Activated T-helper 2 cell treated with anti-CD3 and anti-CD28 coated beads, Interferon-gamma antibody, Interleukin-2, Interleukin-4, amounts not matched to agents 10 μg/mL and 5 μg/mL and 100 μg/mL, durations not matched to agents 14 hours and 24 hours and 36 hours (primary cell): ENCODE data around the gene RHOD. TPM values are rescaled to one million over a fixed set of nuclear protein-coding genes. Genes with fewer than 3 reads are reported as not detected.
A peak's percentile ranks its signal among the peaks of the same experiment; 100 is the strongest.

ENCODE experiments used
- DNase-seq: peaks from one replicate; pipeline ENCODE4 v3.0.0; 2021; ENCODE audit warnings: low spot score
- H3K27ac Mint-ChIP-seq: one replicate; pipeline ENCODE4 v1.8.0; 2021; ENCODE audit warnings: mixed read lengths
- H3K27me3 Mint-ChIP-seq: one replicate; pipeline ENCODE4 v1.8.0; 2021; ENCODE audit warnings: low read depth, mixed read lengths
- H3K36me3 Mint-ChIP-seq: one replicate; pipeline ENCODE4 v1.8.0; 2021; ENCODE audit warnings: low read depth, mixed read lengths
- H3K4me1 Mint-ChIP-seq: one replicate; pipeline ENCODE4 v1.8.0; 2021; ENCODE audit warnings: low read depth, mixed read lengths
- H3K4me3 Mint-ChIP-seq: one replicate; pipeline ENCODE4 v1.8.0; 2021; ENCODE audit warnings: low read depth, mild to moderate bottlenecking, moderate library complexity, mixed read lengths
- H3K9me3 Mint-ChIP-seq: one replicate; pipeline ENCODE4 v1.8.0; 2021; ENCODE audit warnings: mixed read lengths
- intact Hi-C: fragments of 100-400 bp; cut with micrococcal nuclease; formaldehyde crosslinking; loops from one replicate; pipeline ENCODE4 v1.15.1; 2023
- total RNA-seq: library from RNA; stranded (reverse); gene quantifications from 2 replicates; pipeline ENCODE4 v1.2.3, GENCODE V29; 2022

Gene RHOD
- total RNA-seq, 1 donor from 2014 or later: 0.30 TPM

DNA sequence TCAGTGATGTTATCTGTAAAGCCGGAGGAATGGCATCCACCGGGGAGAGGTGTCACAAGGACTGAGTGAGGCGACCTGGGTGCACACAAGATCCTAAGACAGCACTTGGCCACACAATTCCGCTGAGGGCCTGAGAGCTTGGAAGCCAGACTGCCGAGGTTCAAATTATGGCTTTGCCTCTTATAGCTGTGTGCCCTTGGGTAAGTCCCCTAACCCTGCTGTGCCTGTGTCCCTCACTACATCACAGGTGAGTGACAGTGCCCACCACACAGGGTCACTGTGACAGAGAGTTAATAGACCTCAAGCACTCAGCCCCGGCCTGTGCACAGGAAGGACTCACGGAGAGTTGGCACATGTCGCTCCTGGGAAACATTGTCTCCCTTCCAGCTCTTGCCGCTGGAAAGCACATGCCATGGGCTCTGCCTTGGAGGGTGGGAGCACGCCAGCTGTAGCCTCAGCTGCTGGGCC lies 592 bp downstream of the RHOD start:
- no peak overlapping the region for H3K27ac Mint-ChIP-seq
- no peak for DNase-seq
- H3K9me3 Mint-ChIP-seq: no peaks in the 10 kb centered on the region
- H3K4me1 Mint-ChIP-seq: peaks cover 11% of the 10 kb centered on the region
- no peak overlapping the region for H3K4me3 Mint-ChIP-seq
- intact Hi-C loops: no loop called here
- peaks cover 10% of the 10 kb centered on the region for H3K27me3 Mint-ChIP-seq
- H3K36me3 Mint-ChIP-seq: no peaks in the 10 kb centered on the region

- intact Hi-C loops: no loop called here
- no peaks in the 10 kb centered on the region for H3K36me3 Mint-ChIP-seq
- peaks cover 11% of the 10 kb centered on the region for H3K4me1 Mint-ChIP-seq
- DNase-seq: no peak
- H3K4me3 Mint-ChIP-seq: no peak overlapping the region
- H3K27me3 Mint-ChIP-seq: peaks cover 6% of the 10 kb centered on the region
- H3K27ac Mint-ChIP-seq: no peak overlapping the region
- H3K9me3 Mint-ChIP-seq: no peaks in the 10 kb centered on the region
These were observed 1.9 kb downstream of the RHOD start for GRCh38 chr11:67058506-67058905.

DNA sequence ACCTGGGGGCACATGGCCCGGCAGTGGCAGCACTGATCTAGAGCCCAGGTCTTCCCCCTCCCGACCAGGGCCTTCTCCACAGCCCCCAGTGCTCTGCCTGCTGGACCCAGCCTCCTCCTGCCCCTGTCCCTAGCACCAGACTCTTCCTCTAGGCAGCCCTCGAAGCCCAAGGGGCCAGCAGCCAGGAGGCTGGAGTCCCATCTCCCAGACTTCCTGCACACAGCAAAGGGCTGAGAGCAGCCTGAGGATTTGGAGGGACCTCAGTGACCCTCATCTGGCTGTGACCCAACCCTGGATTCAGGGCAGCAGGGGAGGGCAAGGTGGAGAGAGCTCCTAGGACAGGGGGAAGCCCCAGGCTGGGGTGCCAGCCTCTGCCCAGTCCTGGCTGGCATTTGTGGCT lies 3.0 kb downstream of the RHOD start:
- H3K9me3 Mint-ChIP-seq: no peaks in the 10 kb centered on the region
- H3K27ac Mint-ChIP-seq: no peak overlapping the region
- DNase-seq: no peak
- H3K4me1 Mint-ChIP-seq: peaks cover 10% of the 10 kb centered on the region
- H3K27me3 Mint-ChIP-seq: peaks cover 6% of the 10 kb centered on the region
- H3K4me3 Mint-ChIP-seq: no peak overlapping the region
- intact Hi-C loops: no loop called here
- no peaks in the 10 kb centered on the region for H3K36me3 Mint-ChIP-seq

DNA sequence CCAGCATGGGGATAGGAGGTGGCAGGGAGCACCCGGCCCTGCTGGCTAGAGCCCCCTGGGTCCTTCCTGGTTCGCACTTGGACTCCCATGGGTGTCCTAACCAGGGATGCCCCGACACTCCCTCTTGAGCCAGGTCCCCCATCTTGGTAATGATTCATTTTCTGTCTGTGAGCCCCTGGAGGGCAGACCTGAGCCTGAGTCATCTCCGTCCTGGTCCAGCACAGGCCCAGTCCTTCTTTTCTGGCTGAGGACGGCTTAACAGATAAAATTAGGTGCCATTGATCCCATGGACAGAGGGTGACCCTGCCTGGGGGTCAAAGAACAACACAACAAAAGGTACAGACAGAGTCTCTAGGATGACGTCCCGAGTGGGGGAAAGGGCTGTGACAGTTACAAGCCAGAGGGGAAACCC lies 3.5 kb downstream of the RHOD start:
- Mint-ChIP-seq H3K4me1 (peaks cover 6% of the 10 kb centered on the region), H3K27me3 (peaks cover 6% of the 10 kb centered on the region), H3K4me3 (no peak overlapping the region), H3K9me3 (no peaks in the 10 kb centered on the region), H3K36me3 (no peaks in the 10 kb centered on the region), H3K27ac (no peak overlapping the region)
- no peak for DNase-seq
- intact Hi-C loops: no loop called here

DNA sequence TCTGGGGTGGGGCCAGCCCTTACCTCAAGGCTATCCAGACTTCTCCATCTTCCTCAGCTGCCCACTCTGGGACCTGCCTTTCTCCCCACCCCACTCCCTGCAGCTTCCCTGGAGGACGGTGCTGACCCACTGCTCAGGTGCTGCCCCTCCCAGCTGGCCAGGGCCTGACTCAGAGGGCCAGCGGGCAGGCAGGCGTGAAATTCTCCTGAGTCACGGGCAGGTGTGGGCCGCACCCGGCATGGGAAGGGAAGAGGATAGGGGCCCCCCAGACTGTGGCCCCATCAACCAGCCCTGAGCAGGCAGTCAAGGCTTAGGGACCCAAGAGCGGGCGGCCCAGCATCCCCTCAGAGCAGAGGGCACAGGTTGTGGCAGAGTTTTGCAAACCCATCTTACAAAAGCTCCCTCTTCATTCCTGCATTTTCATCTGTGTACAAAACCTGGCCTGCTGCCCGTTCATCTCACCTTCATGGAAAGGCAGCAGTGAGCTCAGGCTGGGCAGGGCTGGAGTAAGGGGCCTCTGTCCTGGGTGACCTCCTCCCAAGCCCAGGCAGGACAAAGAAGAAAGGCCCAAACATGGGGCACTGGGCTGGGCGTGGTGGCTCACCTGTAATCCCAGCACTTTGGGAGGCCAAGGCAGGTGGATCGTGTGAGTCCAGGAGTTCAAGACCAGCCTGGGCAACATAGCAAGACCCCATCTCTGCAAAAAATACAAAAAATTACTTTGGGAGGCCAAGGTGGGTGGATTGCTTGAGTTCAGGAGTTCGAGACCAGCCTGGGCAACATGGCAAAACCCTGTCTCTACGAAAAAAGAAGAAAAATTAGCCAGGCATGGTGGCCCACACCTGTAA lies 6.1 kb downstream of the RHOD start:
- H3K9me3 Mint-ChIP-seq: no peaks in the 10 kb centered on the region
- H3K36me3 Mint-ChIP-seq: no peaks in the 10 kb centered on the region
- H3K4me3 Mint-ChIP-seq: no peak overlapping the region
- intact Hi-C loops: no loop called here
- H3K27me3 Mint-ChIP-seq: no peaks in the 10 kb centered on the region
- H3K4me1 Mint-ChIP-seq: no peaks in the 10 kb centered on the region
- DNase-seq: no peak
- no peak overlapping the region for H3K27ac Mint-ChIP-seq

- no peak for DNase-seq
- Mint-ChIP-seq H3K9me3 (no peaks in the 10 kb centered on the region), H3K36me3 (no peaks in the 10 kb centered on the region), H3K4me1 (no peaks in the 10 kb centered on the region), H3K4me3 (no peak overlapping the region), H3K27ac (no peak overlapping the region), H3K27me3 (peaks cover 8% of the 10 kb centered on the region)
- intact Hi-C loops: no loop called here
These were observed 9.7 kb downstream of the RHOD start for GRCh38 chr11:67066333-67066709.

DNA sequence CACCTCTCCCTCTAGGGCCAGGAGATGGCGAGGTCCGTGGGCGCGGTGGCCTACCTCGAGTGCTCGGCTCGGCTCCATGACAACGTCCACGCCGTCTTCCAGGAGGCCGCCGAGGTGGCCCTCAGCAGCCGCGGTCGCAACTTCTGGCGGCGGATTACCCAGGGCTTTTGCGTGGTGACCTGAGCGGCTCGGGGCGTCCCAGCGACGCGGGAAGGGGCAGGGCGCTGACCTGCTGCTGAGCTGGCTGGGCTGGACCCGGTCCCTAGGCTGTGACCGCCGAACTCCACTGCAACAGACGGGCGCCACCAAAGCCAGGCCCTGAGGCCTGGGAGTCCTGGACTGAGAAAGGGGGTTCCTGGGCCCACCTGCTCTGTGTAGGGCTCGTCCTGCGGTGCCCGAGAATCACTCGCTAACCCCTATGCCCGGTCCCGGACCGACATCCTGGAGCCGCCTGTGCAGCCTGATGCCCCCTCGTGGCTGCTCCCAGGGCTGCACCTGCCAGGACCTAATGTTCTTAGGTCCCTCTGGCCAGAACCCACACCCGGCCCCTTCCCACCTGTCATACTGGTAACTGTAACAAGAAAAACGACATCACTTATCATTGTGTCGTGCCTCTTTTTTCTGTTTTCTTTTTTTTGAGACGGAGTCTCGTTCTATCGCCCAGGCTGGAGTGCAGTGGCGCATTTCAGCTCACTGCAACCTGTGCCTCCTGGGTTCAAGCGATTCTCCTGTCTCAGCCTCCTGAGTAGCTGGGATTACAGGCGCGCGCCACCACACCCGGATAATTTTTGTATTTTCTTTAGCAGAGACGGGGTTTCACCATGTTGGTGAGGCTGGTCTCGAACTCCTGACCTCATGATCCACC lies 15.0 kb downstream of the RHOD start:
- H3K27ac Mint-ChIP-seq: no peak overlapping the region
- H3K36me3 Mint-ChIP-seq: no peaks in the 10 kb centered on the region
- intact Hi-C loops: loop anchor here (1.0 kb wide), 1 partner anchor 17 kb away; no protein-coding TSS in a partner anchor
- H3K4me1 Mint-ChIP-seq: no peaks in the 10 kb centered on the region
- H3K4me3 Mint-ChIP-seq: peak overlapping the region; percentile 37
- DNase-seq: peak; percentile 65
- peaks cover 11% of the 10 kb centered on the region for H3K27me3 Mint-ChIP-seq
- no peaks in the 10 kb centered on the region for H3K9me3 Mint-ChIP-seq

DNA sequence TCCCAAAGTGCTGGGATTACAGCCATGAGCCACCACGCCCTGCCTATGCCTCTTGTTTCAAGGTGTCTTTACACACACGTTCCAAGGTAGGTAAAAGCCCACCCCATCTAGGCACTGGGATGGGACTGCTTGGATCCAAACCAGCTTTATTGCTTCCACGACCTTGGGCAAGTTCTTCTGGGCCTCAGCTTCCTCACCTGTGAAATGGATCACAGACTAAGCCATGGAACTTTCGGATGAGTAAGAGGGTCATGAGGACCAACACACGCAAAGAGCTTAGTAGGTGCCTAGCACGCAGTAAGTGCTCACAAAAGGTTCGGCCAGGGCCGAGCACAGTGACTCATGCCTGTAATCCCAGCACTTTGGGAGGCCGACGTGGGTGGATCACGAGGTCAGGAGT lies 15.6 kb downstream of the RHOD start:
- Mint-ChIP-seq H3K4me3 (no peak overlapping the region), H3K36me3 (no peaks in the 10 kb centered on the region), H3K4me1 (no peaks in the 10 kb centered on the region), H3K27ac (no peak overlapping the region), H3K27me3 (peaks cover 11% of the 10 kb centered on the region), H3K9me3 (no peaks in the 10 kb centered on the region)
- intact Hi-C loops: no loop called here
- DNase-seq: no peak

DNA sequence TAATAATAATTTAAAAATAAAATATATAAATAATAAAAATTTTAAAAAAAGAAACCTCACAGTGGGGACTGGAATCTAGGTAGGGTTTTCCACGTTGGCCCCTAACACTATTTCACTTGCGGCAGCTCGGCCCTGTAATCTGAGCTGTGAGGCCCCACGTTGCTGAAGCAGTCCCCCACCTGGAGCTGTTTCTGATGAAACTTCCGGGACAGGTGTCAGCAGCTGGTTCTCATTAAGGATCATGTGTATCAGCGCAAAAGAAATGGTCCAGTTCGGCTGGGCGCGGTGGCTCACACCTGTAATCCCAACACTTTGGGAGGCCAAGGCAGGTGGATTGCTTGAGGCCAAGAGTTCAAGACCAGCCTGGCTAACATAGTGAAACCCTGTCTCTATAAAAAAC lies 17.3 kb downstream of the RHOD start:
- no peaks in the 10 kb centered on the region for H3K36me3 Mint-ChIP-seq
- H3K27ac Mint-ChIP-seq: no peak overlapping the region
- H3K9me3 Mint-ChIP-seq: no peaks in the 10 kb centered on the region
- peaks cover 11% of the 10 kb centered on the region for H3K27me3 Mint-ChIP-seq
- no peak overlapping the region for H3K4me3 Mint-ChIP-seq
- no peak for DNase-seq
- intact Hi-C loops: no loop called here
- peaks cover 3% of the 10 kb centered on the region for H3K4me1 Mint-ChIP-seq

DNA sequence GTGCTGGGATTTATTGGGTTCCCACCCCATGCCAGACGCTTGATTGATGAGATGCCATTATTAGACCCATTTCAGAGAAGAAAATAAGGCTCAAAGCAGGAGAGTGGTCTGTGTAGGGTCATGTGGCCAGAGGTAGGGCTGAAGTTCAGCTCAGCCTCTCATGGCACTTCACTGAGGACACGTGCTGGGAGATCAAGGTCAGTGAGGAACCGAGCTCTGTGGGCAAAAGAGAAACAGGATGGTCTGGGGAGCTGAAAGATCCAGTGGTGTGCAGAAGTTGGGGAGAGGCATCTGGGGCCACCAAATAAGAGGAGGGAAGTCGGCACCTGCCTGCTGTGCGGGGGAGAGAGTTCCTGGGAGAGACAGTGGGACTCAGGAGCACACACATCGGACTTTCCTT lies 19.6 kb downstream of the RHOD start:
- no peaks in the 10 kb centered on the region for H3K9me3 Mint-ChIP-seq
- H3K27me3 Mint-ChIP-seq: peaks cover 3% of the 10 kb centered on the region
- no peak overlapping the region for H3K27ac Mint-ChIP-seq
- intact Hi-C loops: no loop called here
- H3K4me3 Mint-ChIP-seq: no peak overlapping the region
- H3K4me1 Mint-ChIP-seq: peaks cover 8% of the 10 kb centered on the region
- H3K36me3 Mint-ChIP-seq: no peaks in the 10 kb centered on the region
- no peak for DNase-seq

- Mint-ChIP-seq H3K4me1 (peaks cover 12% of the 10 kb centered on the region), H3K27me3 (peaks cover 5% of the 10 kb centered on the region), H3K36me3 (no peaks in the 10 kb centered on the region), H3K4me3 (no peak overlapping the region), H3K27ac (peak overlapping the region; percentile 33), H3K9me3 (no peaks in the 10 kb centered on the region)
- no peak for DNase-seq
- intact Hi-C loops: no loop called here
These were observed 22.5 kb downstream of the RHOD start for GRCh38 chr11:67079065-67079705.

DNA sequence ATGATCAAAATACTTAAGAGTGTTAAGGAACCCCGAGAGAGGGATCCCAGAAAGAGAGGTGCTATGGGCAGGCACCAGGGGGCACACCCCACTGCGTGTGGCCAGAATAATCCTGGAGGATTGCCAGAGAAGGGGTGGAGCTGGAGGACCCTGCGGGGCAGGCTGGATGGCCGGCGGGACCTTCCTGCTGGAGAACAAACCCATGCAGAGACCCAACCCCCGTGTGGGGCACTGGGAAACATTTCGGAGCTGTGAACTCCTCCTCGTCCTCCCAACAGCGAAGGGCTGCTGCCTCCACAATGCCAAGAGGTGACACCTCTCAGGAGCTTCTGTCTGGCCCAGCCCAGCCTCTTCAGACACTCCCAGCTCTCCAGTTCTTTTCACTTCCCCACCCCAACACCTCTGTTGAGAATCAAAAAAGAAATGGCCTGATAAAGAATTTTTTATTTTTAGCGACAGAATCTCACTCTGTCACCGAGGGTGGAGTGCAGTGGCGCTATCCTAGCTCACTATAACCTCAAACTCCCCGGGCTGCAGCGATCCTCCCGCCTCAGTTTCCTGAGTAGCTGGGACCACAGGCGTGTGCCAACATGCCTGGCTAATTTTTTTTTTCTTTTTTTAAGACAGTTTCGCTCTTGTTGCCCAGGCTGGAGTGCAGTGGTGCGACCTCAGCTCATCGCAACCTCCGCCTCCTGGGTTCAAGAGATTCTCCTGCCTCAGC lies 25.6 kb downstream of the RHOD start:
- peaks cover 2% of the 10 kb centered on the region for H3K27me3 Mint-ChIP-seq
- intact Hi-C loops: loop anchor here (5.0 kb wide), 1 partner anchor 85 kb away; no protein-coding TSS in a partner anchor
- H3K27ac Mint-ChIP-seq: peak overlapping the region; percentile 12
- H3K36me3 Mint-ChIP-seq: no peaks in the 10 kb centered on the region
- DNase-seq: no peak
- no peaks in the 10 kb centered on the region for H3K9me3 Mint-ChIP-seq
- H3K4me1 Mint-ChIP-seq: peaks cover 12% of the 10 kb centered on the region
- no peak overlapping the region for H3K4me3 Mint-ChIP-seq
